ENCODE data around the gene ST7L.
A peak's percentile ranks its signal among the peaks of the same experiment; 100 is the strongest.
"Not testable (repeated sequence)": the region's sequence is repeated elsewhere in the genome, so short reads cannot be mapped to it uniquely, and the experiment has no call there.

The ST7L gene

GRCh38 chr1:112618721-112619517 is at the start of gene ST7L:
Gene ST7L, minus strand, starts transcription at chr1:112619141. Its CDS starts 28 bp downstream, at chr1:112619113.
- peak; percentile 72 for DNase-seq (ENCODE audit: low read depth, low spot score)

- DNase-seq (ENCODE audit: low read depth, low spot score) = no peak
Observed at GRCh38 chr1:112666946-112667345, 48.0 kb upstream of the ST7L start.

- no peak for DNase-seq (ENCODE audit: low read depth, low spot score)
Observed at GRCh38 chr1:112665857-112666256, 46.9 kb upstream of the ST7L start.

GRCh38 chr1:112651205-112651604 is 32.3 kb upstream of the ST7L start:
- DNase-seq (ENCODE audit: low read depth, low spot score) = no peak

- no peak for DNase-seq (ENCODE audit: low read depth, low spot score)
Observed at GRCh38 chr1:112646225-112646624, 27.3 kb upstream of the ST7L start.

- no peak for DNase-seq (ENCODE audit: low read depth, low spot score)
Observed at GRCh38 chr1:112643080-112643479, 24.1 kb upstream of the ST7L start.

- DNase-seq (ENCODE audit: low read depth, low spot score) = not testable (repeated sequence)
Observed at GRCh38 chr1:112640437-112640836, 21.5 kb upstream of the ST7L start.

- no peak for DNase-seq (ENCODE audit: low read depth, low spot score)
Observed at GRCh38 chr1:112638110-112638428, 19.1 kb upstream of the ST7L start.

- DNase-seq (ENCODE audit: low read depth, low spot score) = peak; percentile 23
Observed at GRCh38 chr1:112637254-112638109, 18.5 kb upstream of the ST7L start.

GRCh38 chr1:112636597-112637253 is 17.8 kb upstream of the ST7L start:
- no peak for DNase-seq (ENCODE audit: low read depth, low spot score)

- DNase-seq (ENCODE audit: low read depth, low spot score) = no peak
Observed at GRCh38 chr1:112636056-112636455, 17.1 kb upstream of the ST7L start.

- no peak for DNase-seq (ENCODE audit: low read depth, low spot score)
Observed at GRCh38 chr1:112634367-112634766, 15.4 kb upstream of the ST7L start.

- DNase-seq (ENCODE audit: low read depth, low spot score) = no peak
Observed at GRCh38 chr1:112633628-112634027, 14.7 kb upstream of the ST7L start.

- no peak for DNase-seq (ENCODE audit: low read depth, low spot score)
Observed at GRCh38 chr1:112629256-112629655, 10.3 kb upstream of the ST7L start.

- DNase-seq (ENCODE audit: low read depth, low spot score) = no peak
Observed at GRCh38 chr1:112628516-112628915, 9.6 kb upstream of the ST7L start.

GRCh38 chr1:112626887-112627286 is 7.9 kb upstream of the ST7L start:
- no peak for DNase-seq (ENCODE audit: low read depth, low spot score)

GRCh38 chr1:112626193-112626592 is 7.3 kb upstream of the ST7L start:
- DNase-seq (ENCODE audit: low read depth, low spot score) = no peak

GRCh38 chr1:112625696-112626095 is 6.8 kb upstream of the ST7L start:
- no peak for DNase-seq (ENCODE audit: low read depth, low spot score)

- DNase-seq (ENCODE audit: low read depth, low spot score) = not testable (repeated sequence)
Observed at GRCh38 chr1:112624493-112624892, 5.6 kb upstream of the ST7L start.

- DNase-seq (ENCODE audit: low read depth, low spot score) = no peak
Observed at GRCh38 chr1:112620377-112620695, 1.4 kb upstream of the ST7L start.

- peak; percentile 92 for DNase-seq (ENCODE audit: low read depth, low spot score)
Observed at GRCh38 chr1:112619518-112620376, 806 bp upstream of the ST7L start, which contains the start of gene CAPZA1. Gene CAPZA1, plus strand, starts transcription at chr1:112619832. Its CDS starts 13 bp downstream, at chr1:112619845.
